Bronchial epithelial cell (primary cell): ENCODE measurements around the gene ZNF423. TPM values are rescaled to one million over a fixed set of nuclear protein-coding genes. Genes with fewer than 3 reads are reported as not detected.

Source experiments
- DNase-seq: peaks from one replicate; pipeline ENCODE4 v3.0.0-alpha.2; 2010; ENCODE audit warnings: low read depth
- FAIRE-seq: peaks from 2 replicates; lab custom pipeline; 2011; peaks lifted over from hg19 to GRCh38; lab: Jason Lieb, UNC
- H3K27me3 ChIP-seq: 2 replicates; pipeline ENCODE4 v1.5.1; 2011; ENCODE audit warnings: low read length; ENCODE audit not compliant: control insufficient read depth, insufficient read depth
- H3K36me3 ChIP-seq: 2 replicates; pipeline ENCODE4 v1.5.1; 2011; ENCODE audit warnings: low read length; ENCODE audit not compliant: control insufficient read depth, insufficient read depth
- H3K4me3 ChIP-seq: 2 replicates; pipeline ENCODE4 v1.5.1; 2011; ENCODE audit warnings: mild to moderate bottlenecking, low read depth, low read length, control low read depth
- CTCF ChIP-seq: IDR thresholded peaks from 2 replicates; pipeline ENCODE4 v1.5.1; 2011; ENCODE audit warnings: mild to moderate bottlenecking, moderate library complexity, low read length, control low read depth, inconsistent platforms; ENCODE audit not compliant: insufficient read depth, severe bottlenecking
- total RNA-seq: library from RNA; depleted of rRNA; stranded (reverse); fragments of >200 nt; gene quantifications from 2 replicates; pipeline ENCODE4 v1.2.1, GENCODE V29; 2014

ZNF423 gene
- total RNA-seq, 1 donor from 2014 or later = under 0.01 TPM

- FAIRE-seq = no peak
- no peaks in the 10 kb centered on the region for H3K27me3 ChIP-seq
- DNase-seq = no peak
Observed at GRCh38 chr16:49743658-49744057, 112.3 kb downstream of the ZNF423 start.

GRCh38 chr16:49743203-49743464 lies 112.8 kb downstream of the ZNF423 start:
- Histone ChIP-seq H3K4me3 (no peak overlapping the region), H3K36me3 (no peaks in the 10 kb centered on the region), H3K27me3 (no peaks in the 10 kb centered on the region)
- no peak for TF ChIP-seq CTCF
- no peak for DNase-seq
- no peak for FAIRE-seq

More at GRCh38 chr16:49743658-49744057, 112.3 kb downstream of the ZNF423 start:
- no peak overlapping the region for H3K4me3 ChIP-seq
- no peaks in the 10 kb centered on the region for H3K36me3 ChIP-seq
- TF ChIP-seq CTCF = no peak

- H3K27me3 ChIP-seq = no peaks in the 10 kb centered on the region
- DNase-seq = no peak
- no peaks in the 10 kb centered on the region for H3K36me3 ChIP-seq
- no peak for TF ChIP-seq CTCF
- no peak for FAIRE-seq
- H3K4me3 ChIP-seq = no peak overlapping the region
Observed at GRCh38 chr16:49742428-49743202, 113.3 kb downstream of the ZNF423 start.

- Histone ChIP-seq H3K36me3 (no peaks in the 10 kb centered on the region), H3K27me3 (no peaks in the 10 kb centered on the region), H3K4me3 (no peak overlapping the region)
- no peak for DNase-seq
- no peak for FAIRE-seq
- no peak for TF ChIP-seq CTCF
Observed at GRCh38 chr16:49740256-49740655, 115.7 kb downstream of the ZNF423 start.

- Histone ChIP-seq H3K36me3 (no peaks in the 10 kb centered on the region), H3K4me3 (no peak overlapping the region), H3K27me3 (no peaks in the 10 kb centered on the region)
- no peak for TF ChIP-seq CTCF
- no peak for DNase-seq
- FAIRE-seq = no peak
Observed at GRCh38 chr16:49739381-49739780, 116.5 kb downstream of the ZNF423 start.

GRCh38 chr16:49738832-49739231 lies 117.1 kb downstream of the ZNF423 start:
- no peak for TF ChIP-seq CTCF
- no peak for DNase-seq
- Histone ChIP-seq H3K4me3 (no peak overlapping the region), H3K27me3 (no peaks in the 10 kb centered on the region), H3K36me3 (no peaks in the 10 kb centered on the region)
- no peak for FAIRE-seq
